Measurements from ENCODE around the gene SEPTIN2. TPM values are rescaled to one million over a fixed set of nuclear protein-coding genes. Genes with fewer than 3 reads are reported as not detected.

SEPTIN2 gene
- total RNA-seq, 1 donor from 2014 or later, result 552 TPM

DNA sequence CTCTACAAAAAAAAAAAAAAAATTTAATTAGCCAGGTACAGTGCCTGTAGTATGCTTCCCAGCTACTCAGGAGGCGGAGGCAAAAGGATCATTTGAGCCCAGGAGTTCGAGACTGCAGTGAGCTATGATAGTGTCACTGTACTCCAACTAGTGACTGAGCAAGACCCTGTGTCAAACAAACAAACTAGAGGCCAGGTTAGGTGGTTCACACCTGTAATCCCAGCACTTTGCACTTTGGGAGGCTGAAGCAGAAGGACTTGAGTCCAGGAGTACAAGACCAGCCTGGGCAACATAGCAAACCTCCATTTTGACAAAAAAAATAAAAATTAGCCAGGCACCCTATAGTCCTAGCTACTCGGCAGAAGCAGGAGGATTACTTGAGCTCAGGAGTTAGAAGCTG is 13.6 kb upstream of the SEPTIN2 start:
- H3K36me3 ChIP-seq (ENCODE audit: insufficient read depth, low read length), result no peaks in the 10 kb centered on the region
- H3K4me2 ChIP-seq (ENCODE audit: low read length), result no peak overlapping the region
- no peaks in the 10 kb centered on the region for H3K9me3 Mint-ChIP-seq (ENCODE audit: unreplicated experiment)
- H3K4me1 ChIP-seq (ENCODE audit: insufficient read depth, low read length), result no peaks in the 10 kb centered on the region
- TF ChIP-seq EZH2 (IDR thresholded peaks at IDR 0.05; ENCODE audit: insufficient read depth, low read length), result no peak
- TF ChIP-seq, protein P1, sequence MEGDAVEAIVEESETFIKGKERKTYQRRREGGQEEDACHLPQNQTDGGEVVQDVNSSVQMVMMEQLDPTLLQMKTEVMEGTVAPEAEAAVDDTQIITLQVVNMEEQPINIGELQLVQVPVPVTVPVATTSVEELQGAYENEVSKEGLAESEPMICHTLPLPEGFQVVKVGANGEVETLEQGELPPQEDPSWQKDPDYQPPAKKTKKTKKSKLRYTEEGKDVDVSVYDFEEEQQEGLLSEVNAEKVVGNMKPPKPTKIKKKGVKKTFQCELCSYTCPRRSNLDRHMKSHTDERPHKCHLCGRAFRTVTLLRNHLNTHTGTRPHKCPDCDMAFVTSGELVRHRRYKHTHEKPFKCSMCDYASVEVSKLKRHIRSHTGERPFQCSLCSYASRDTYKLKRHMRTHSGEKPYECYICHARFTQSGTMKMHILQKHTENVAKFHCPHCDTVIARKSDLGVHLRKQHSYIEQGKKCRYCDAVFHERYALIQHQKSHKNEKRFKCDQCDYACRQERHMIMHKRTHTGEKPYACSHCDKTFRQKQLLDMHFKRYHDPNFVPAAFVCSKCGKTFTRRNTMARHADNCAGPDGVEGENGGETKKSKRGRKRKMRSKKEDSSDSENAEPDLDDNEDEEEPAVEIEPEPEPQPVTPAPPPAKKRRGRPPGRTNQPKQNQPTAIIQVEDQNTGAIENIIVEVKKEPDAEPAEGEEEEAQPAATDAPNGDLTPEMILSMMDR (IDR thresholded peaks at IDR 0.05; ENCODE audit: insufficient read depth, low read depth, low read length), result no peak
- H3K27me3 Mint-ChIP-seq (ENCODE audit: low read depth, unreplicated experiment), result no peaks in the 10 kb centered on the region
- peaks cover 98% of the 10 kb centered on the region for H3K79me2 ChIP-seq (ENCODE audit: insufficient read depth, low read length)
- peaks cover 9% of the 10 kb centered on the region for H3K36me3 Mint-ChIP-seq (ENCODE audit: low read depth, unreplicated experiment)
- H3K4me1 Mint-ChIP-seq (ENCODE audit: low read depth, unreplicated experiment), result peaks cover 12% of the 10 kb centered on the region
- no peak overlapping the region for H2AFZ ChIP-seq (ENCODE audit: low read depth, low read length)
- H3K27me3 ChIP-seq (ENCODE audit: insufficient read depth, low read length), result no peaks in the 10 kb centered on the region
- H4K20me1 ChIP-seq (ENCODE audit: insufficient read depth, low read length), result peaks cover 84% of the 10 kb centered on the region
- FAIRE-seq (no peak), DNase-seq (ENCODE audit: low read depth) (no peak)
- H3K27ac ChIP-seq (ENCODE audit: low read depth, low read length), result no peak overlapping the region
- no peak overlapping the region for H3K9ac ChIP-seq (ENCODE audit: low read length)
- no peak overlapping the region for H3K4me3 Mint-ChIP-seq (ENCODE audit: unreplicated experiment)
- H3K27ac Mint-ChIP-seq (ENCODE audit: unreplicated experiment), result no peak overlapping the region
- no peaks in the 10 kb centered on the region for H3K9me3 ChIP-seq (ENCODE audit: insufficient read depth, low read depth, low read length)
- H3K4me3 ChIP-seq (ENCODE audit: insufficient read depth, low read depth, low read length), result no peak overlapping the region

DNA sequence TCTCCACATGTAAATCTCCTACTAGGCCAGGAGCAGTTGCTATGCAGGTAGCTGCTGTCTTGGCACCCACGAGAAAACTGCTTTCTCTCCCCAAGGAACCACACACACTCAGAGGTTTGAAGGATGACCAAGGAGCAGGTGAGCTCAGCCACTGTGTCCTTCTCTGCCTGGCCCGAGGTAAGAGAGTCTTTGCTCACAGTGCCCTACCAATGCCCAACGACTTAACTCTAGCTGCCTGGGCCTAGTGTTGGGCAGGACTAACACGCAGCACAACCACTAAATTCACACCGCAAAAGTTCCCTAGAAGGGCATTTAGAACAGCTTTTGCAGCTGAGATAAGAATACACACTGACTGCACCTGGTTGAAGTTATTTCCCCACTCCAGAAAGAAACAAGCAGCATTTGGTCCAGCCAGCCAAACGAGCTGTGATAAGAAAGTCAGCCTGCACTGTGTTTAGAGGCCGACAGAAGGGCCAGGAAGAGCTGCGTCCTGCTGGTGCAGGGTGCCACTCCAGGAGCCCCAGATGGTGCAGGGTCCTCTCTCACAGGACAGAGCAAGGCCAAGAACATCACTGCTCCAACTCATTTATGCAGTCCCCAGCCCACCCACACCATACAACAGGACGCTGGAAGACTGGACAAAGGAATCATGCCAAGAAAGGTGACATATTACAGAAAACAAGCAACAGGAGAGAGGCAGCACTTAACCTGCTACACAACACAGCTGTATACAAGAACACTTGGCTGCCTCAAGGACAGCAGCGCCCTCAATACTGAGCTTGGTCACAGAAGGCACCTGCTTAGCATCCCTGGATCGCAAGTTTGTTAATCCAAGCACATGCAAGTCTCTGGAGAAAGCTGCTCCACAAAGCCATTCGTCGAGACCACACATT is 12.7 kb upstream of the SEPTIN2 start:
- no peak for TF ChIP-seq EZH2 (IDR thresholded peaks at IDR 0.05; ENCODE audit: insufficient read depth, low read length)
- TF ChIP-seq, protein P1 (IDR thresholded peaks at IDR 0.05; ENCODE audit: insufficient read depth, low read depth, low read length), result no peak
- Mint-ChIP-seq H3K36me3 (ENCODE audit: low read depth, unreplicated experiment) (peaks cover 4% of the 10 kb centered on the region), H3K9me3 (ENCODE audit: unreplicated experiment) (no peaks in the 10 kb centered on the region), H3K27me3 (ENCODE audit: low read depth, unreplicated experiment) (no peaks in the 10 kb centered on the region), H3K27ac (ENCODE audit: unreplicated experiment) (peak overlapping the region; percentile 14), H3K4me3 (ENCODE audit: unreplicated experiment) (no peak overlapping the region), H3K4me1 (ENCODE audit: low read depth, unreplicated experiment) (peaks cover 15% of the 10 kb centered on the region)
- no peak overlapping the region for H3K4me2 ChIP-seq (ENCODE audit: low read length)
- H3K4me1 ChIP-seq (ENCODE audit: insufficient read depth, low read length), result peaks cover 3% of the 10 kb centered on the region
- H3K36me3 ChIP-seq (ENCODE audit: insufficient read depth, low read length), result no peaks in the 10 kb centered on the region
- H3K27ac ChIP-seq (ENCODE audit: low read depth, low read length), result no peak overlapping the region
- H3K27me3 ChIP-seq (ENCODE audit: insufficient read depth, low read length), result no peaks in the 10 kb centered on the region
- FAIRE-seq (no peak), DNase-seq (ENCODE audit: low read depth) (no peak)
- H4K20me1 ChIP-seq (ENCODE audit: insufficient read depth, low read length), result peaks cover 85% of the 10 kb centered on the region
- H3K9ac ChIP-seq (ENCODE audit: low read length), result no peak overlapping the region
- H3K9me3 ChIP-seq (ENCODE audit: insufficient read depth, low read depth, low read length), result no peaks in the 10 kb centered on the region
- H2AFZ ChIP-seq (ENCODE audit: low read depth, low read length), result no peak overlapping the region
- H3K79me2 ChIP-seq (ENCODE audit: insufficient read depth, low read length), result peaks cover 98% of the 10 kb centered on the region
- H3K4me3 ChIP-seq (ENCODE audit: insufficient read depth, low read depth, low read length), result no peak overlapping the region

Data from astrocyte (in vitro differentiated cells and primary cell).